ENCODE results near the gene C6orf89.

C6orf89 gene

DNA sequence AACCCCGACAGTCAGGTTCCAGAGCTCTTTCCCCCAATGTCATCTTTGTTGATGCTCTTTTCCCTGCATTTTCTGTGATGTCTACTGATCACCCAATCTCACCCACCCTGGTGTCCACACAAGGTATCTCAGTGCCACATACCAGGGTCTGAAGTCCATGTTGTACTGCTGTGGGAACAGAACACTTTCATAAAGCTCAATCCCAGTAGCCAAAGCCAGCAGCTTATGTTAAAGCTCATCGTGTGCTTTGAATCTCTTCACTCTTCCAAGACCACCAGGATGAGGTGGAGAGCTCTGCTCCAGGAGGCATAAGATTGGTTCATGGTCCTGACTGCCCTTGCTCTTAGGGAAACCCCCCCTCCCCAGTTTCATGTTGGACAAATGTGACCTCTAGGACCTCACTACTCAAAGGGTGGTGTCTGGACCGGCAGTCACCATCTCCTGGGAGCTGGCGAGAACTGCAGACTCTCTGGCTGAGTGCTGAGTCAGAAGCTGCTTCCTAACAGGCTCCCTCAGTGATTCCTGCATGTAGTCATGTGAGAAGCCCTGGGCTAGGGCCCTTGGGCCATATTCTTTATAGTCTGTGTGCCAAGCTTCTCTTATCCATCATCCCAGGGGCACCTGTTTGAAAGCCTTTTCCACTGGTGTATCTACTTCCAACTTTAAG lies 33.1 kb upstream of the C6orf89 start:
- DNase-seq (ENCODE audit: low read depth), result peak; percentile 80

DNA sequence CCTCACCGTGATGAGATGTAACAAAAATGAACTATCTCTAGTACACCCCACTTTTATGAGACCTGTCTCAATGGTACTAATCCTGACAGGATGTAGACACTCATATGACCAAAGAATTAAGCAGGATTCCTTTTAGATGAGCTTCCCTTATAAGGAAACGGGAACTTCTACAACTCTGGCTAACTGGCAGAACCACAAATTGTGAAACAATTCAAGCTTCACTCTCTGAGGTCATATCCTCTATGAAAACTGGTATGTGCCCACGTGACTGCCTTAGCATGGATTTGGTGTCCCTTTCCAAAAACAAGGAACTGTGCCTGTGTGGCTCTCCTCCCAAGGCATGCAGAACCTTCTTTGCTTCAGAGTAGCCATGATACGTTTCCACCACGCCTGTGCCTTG lies 32.4 kb upstream of the C6orf89 start:
- DNase-seq (ENCODE audit: low read depth), result peak; percentile 85

DNA sequence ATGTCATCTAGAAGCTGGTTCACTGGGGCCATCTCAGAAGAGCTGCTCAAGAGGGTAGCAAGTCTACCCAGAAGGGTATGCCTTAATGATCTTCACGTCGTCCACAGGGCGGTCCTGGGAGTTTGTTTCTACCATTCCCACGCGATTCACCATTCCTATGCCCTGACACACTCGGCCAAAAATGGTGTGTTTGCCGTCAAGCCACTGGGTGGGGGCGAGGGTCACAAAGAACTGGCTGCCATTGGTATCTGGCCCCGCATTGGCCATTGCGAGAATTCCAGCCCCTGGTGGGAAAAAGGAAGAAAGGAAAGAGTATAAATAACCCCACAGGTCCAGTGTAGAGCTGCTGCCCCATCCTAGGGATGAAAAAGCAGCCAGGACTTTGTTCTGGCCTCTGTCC lies 30.0 kb upstream of the C6orf89 start:
- DNase-seq (ENCODE audit: low read depth), result no peak

DNA sequence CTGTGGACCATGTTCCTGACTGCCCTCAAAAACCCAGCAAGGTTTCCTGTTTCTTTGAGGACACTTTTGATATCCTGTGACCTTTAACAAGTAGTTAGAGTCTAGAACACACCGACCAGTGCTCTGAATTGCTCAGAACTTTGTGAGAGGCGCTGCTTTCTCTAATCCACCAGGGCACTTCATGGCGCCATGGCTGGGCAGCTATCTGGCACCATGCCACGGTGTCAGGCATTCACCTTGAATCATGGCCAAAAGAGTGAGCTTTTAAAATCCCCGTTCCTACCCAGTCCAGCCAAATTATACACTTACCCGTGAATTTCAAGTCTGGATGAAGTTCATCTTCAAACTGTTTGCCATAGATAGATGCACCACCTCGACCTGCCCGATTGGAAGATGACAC lies 29.5 kb upstream of the C6orf89 start:
- no peak for DNase-seq (ENCODE audit: low read depth)

DNA sequence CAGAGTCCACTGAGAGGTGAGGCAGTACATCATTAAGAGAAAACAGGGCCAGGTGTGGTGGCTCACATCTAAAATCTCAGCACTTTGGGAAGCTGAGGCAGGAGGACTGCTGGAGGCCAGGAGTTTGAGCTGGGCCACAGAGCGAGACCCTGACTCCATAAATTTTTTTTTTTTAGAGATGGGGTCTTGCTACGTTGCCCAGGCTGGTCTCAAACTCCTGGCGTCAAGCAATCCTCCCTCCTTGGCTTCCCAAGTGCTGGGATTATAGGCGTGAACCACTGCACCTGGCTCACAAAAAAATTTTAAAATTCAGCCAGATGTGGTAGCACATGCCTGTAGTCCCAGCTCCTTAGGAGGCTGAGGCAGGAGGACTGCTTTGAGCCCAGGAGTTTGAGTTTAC lies 28.4 kb upstream of the C6orf89 start:
- DNase-seq (ENCODE audit: low read depth), result no peak

DNA sequence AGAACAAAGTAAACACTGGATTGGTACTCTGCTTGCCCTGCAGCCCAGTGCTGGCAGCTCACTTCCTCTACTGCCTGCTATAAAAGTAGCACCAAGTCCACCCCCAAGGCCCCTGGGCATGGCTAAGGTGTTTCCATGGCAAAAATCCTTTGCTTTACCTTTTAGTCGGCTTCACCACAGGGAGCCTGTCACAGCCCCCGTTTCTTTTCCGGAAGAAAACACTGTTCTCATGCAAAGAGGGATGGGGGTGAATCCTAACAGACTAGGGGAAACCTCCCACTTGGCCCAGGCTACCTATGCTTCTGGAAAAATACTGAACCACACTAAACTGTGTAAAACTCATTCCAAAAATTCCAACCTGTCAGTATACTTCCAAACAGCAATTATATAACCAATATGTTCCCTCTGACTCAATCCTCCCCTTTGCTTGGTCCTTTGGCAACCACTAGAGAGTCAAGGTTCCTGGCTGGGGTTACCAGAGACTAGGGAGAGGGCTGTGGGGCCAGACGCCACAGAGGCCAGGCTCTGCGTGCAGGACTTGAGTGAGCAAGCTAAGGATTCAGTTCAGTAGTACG lies 27.3 kb upstream of the C6orf89 start:
- DNase-seq (ENCODE audit: low read depth), result no peak

DNA sequence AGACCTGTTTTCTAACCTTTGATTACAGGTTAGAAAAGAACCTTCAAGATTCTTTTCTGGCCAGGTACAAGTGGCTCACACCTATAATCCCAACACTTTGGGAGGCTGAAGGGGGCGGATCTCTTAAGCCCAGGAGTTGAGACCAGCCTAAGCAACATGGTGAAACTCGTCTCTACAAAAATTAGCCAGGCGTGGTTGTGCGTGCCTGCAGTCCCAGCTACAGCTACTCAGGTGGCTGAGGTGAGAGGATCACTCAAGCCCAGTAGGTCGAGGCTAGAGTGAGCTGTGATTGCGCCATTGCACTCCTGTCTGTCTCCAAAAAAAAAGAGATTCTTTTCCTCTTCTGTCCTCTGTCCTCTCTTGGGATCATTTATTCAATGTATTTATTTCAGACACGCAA lies 25.6 kb upstream of the C6orf89 start:
- DNase-seq (ENCODE audit: low read depth), result no peak

DNA sequence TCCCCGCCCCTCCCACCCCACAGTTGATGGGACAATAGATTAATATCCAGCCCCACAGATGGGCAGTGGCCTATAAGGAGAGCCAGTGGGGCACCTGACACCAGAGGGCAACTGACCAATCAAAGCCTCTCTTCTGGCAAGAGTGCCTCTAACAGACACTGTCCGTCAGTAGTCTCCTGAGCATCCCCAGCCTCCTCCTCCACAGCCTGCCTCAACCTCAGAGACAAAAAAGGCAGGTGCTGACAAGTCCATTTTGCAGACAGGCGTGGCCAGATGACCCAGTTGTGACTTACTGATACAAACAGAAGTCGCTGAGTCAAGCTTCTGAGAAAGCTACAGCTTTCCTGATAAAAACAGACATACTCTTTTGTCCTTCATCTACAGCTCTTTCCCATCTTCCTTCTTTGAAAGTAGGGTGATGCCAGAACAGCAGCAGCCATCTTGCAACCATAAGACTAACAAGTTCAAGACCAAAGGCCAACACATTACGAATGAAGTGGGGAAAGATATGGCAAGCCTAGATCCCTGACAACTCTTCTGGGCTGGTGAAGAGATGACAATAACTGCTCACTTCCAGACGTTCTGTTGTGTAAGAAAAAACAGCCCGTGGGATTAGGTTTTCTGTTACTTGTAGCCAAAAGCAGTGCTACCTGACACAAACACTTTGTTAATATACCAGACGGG lies 23.4 kb upstream of the C6orf89 start:
- DNase-seq (ENCODE audit: low read depth), result no peak

DNA sequence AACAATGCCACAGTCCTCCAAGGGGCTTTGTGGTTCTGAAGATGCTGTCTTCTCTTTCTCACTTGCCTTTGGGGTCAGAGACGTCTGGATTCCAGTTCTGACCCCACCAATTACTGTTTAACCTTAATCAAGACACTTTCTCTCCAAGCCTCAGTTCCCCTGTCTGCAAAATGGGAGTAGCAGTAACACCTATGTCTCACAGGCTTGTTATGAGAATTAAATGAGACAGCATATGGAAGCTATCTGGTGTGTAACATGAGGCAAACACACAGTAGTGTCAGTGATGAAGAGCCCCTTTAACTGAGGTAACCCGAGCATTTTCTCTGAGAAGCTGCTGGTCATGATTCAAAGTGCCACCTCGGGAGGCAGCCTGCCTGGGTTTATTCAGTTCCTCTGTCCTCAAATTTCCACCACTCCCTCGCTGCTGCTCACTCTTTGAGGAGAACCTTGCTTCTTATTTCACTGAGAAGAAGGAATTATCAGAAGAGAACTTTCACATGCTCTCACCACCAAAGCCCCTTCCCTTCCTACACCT lies 22.8 kb upstream of the C6orf89 start:
- no peak for DNase-seq (ENCODE audit: low read depth)

DNA sequence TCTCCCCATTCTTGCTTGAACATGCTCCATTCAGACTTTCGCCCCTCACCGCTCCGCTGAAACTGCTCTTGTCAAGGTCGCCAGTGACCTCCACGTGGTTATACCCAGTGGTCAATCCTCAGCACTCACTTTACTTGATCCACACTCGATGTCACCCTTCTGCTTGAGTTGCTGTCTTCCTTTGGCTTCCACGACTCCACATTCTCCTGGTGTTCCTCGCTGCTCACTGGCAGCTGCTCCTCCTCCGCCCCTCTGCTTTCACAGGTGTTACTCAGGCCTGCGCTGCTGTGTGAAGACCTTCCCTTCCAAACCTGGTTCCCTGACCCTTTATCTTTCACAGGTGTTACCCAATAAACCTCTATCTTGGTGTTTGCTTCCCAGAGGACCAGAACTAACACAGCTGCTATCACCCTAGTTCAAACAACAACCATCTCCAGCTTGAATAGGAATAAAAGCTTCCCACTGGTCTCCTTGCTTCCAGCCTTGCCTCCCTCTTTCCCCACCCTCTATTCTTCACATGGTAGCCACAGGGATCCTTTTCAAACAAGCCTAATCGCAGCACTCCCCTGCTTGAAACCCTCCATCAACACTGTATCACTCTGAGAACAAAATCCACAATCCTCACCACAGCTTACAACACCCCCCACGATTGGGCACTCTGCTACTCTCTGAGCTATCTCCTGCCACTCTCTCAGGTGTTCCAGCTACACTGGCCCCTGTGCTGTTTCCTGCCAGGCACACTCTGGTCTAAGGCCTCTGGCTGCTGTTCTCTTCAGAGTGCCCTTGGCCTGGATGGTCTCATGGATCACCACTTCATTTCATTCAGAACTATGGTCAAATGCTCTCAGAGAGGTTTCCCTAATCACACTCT lies 21.8 kb upstream of the C6orf89 start:
- DNase-seq (ENCODE audit: low read depth), result no peak

DNA sequence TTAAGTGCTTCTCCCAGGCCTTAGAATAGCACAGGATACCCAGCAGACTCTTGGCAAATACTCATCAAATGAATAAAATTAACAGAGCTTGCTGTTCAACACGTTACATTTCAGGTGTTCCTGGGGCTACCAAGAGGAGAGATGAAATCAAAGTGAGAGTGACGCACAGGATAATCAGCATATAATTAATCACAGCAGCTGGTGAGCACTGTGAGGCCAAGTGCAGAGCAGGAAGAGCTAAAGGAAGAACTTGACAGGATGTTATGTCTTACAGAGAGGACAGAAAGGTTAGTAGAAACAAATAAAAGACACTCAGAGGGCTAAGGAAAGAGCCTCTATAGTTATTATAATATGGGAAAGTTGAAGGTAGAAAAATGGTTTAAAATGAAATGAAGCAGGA lies 19.9 kb upstream of the C6orf89 start:
- DNase-seq (ENCODE audit: low read depth), result no peak

DNA sequence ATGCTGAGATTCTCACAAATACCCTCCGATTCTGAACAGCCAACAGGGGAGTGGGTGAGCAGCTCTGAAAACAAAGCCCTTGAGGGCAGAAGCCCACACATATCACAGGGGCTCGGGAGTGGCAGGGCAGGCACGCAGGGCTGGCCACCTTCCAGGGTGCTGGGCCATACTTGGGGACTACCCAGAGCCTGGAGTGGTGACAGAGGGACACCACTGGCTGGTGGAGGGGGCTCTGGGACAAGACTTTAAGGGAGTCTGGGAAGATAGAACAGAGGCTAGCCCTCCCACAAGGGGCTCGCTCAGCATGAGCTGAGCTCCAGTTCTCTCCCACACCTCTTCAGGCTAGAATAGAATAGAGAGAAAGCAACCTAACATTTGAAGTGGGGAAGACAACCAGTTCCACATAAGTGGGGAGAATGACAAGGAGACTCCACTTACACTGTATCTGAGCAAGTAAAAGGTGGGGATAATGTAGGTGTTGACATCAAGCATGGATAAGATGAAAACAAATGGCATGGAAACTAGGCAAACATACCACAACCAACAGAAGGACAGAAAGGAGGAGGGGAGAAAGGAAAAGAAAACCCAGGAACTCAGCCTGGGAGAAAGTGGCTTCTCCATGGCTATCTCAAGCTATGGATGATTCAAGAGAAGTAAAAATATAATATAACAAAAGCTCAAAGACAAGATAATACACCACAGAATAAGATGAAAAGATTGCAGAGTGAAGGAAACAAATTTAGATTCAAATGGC lies 18.1 kb upstream of the C6orf89 start:
- DNase-seq (ENCODE audit: low read depth), result no peak

DNA sequence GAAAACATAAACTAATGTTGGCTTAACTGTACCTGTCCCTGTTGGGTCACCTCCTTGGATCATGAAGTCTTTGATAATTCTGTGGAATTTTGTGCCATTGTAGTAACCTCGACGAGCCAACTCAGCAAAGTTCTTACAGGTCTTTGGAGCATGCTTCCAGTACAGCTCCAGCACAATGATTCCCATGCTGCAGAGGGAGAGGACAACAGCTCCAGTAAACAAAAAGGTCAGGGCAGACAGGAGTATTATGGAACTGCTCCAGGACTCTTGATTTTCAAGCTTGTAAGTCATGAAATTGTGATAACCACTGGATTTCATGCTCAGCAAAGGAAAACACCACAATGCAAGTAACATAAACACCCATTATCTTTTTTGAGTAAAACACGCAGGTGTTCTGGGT lies 14.1 kb upstream of the C6orf89 start:
- no peak for DNase-seq (ENCODE audit: low read depth)

DNA sequence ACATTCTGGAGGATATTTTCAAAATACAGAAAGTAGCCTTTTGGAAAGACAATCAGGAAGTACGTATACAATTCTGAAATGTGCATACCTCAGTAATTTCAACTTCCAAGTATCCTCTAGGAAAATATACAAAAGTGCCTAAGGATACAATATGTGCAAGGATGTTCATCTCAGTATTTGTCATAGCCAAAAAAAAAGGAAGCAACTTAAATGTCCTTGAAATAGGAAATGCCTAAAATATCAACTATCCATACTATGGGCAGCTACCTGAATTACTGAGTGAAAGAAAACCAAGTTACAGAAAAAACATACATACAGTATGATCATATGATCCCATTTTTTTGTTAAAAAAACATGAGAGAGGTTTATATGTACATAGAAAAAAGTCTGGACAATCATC lies 12.6 kb upstream of the C6orf89 start:
- no peak for DNase-seq (ENCODE audit: low read depth)

DNA sequence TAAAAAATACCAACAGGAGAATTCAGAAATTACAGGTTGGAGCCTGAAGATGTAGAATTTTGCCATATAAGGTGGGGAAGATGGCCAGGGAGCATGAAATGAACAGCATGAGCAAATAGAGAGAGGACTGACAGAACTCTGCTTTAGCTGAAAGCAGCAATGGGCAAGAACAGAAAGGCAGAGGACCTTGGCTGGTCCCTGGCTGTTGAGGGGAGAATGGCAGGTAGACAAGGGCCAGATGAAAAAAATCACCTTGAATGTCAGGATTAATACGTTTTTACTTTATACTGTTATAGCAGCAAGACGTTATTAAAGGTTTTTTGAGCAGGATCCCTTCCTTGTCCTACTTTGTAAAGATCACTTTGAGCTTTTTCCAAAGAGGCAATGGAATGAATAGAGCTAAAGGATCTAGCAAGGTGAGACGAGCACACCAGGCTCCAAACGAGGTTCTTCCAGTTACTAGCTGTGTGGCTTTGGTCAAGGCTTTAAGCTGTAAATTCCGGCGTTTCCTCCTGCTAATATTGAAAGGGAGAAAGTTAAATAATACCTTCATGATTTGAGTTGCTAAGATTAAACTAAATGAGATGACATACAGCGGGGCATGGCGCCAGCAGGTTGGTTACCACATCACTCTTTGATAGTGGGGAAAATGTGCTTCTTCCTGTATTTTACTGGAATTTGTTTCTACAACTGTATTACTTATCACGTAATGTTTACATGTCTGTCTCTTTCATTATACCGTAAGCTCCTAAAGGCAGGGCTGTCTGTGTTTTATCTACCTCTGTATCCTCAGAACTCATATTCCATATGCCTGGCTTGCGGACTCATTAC lies 11.9 kb upstream of the C6orf89 start:
- DNase-seq (ENCODE audit: low read depth), result no peak

DNA sequence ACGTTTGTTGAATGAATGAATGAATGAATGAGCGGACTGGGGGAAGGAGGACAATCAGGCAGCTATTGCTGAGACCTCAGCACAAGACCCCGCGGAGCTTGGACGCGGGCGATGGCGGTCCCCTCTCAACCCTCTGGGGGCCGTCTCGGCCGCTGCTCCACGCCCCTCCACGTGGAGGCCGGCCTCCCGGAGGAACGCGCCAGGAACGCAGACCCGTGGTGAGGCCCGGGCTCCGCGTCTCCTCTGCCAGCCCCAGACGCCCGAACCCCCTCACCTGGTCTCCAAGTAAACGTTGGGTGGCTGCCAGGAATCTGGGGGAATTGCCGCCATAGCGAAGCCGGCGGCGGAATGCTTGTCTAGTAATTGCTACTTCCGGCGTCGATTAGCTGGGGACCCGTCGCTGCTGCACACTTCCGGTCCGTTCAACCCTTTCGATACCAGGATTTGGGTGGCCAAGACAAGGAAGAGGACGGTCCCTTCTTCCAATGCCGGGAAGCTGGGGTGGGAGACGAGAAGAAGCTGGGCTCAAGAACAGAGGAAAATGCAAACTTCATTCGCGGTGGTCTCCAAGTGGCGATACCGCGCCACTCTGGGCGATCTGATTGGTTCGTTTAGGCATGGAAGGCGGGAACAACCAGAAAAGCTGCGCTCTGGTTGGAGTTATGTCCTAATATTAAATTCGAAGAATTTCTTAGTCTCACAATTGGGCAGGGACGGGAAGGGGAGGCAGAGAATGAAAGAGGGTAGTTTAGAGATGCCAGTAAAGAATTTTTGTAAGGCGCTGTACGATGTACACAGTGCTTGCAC lies 11.1 kb upstream of the C6orf89 start, which contains the start of gene PPIL1:
TSS of gene PPIL1 (minus strand) at position 361 of the 807 bp plus-strand sequence. CDS start at position 330, 31 bp downstream.
- peak; percentile 81 for DNase-seq (ENCODE audit: low read depth)

DNA sequence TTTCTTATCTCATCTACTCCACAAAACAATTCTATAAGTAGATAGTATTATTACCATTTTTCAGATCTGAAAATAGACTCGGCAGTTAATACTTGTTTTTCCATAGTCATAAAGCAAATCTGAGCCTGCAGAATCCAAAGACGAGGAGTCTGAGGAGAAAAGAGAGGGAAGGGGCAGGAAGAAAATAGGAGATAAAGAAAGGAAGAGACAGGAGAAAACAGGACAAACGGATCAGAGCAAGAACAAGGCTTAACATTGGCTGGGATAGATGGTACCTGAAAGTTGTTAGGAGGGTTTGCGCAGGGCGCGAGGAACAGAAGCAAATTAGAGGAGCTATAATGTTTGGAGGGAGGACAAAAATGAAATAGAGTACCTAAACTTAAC lies 10.5 kb upstream of the C6orf89 start:
- no peak for DNase-seq (ENCODE audit: low read depth)

DNA sequence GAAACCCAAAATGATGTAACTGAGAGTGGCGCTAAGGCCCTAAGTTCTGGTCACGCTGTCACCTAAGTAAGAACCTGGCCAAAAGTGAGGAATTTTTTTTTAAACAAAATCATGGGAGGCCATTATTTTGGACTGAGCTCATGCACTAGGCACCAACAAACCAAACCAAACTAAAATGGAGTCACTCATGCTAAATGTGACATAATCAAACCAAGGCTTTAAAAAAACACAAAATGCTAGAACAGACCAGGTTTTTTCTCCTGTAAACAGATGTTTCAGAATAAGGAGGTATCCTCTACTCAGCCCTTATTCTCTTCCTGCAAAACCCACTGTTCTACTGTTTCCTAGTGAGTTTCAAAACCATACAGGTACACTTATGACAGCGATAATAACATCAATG lies 1.1 kb upstream of the C6orf89 start:
- DNase-seq (ENCODE audit: low read depth), result no peak

DNA sequence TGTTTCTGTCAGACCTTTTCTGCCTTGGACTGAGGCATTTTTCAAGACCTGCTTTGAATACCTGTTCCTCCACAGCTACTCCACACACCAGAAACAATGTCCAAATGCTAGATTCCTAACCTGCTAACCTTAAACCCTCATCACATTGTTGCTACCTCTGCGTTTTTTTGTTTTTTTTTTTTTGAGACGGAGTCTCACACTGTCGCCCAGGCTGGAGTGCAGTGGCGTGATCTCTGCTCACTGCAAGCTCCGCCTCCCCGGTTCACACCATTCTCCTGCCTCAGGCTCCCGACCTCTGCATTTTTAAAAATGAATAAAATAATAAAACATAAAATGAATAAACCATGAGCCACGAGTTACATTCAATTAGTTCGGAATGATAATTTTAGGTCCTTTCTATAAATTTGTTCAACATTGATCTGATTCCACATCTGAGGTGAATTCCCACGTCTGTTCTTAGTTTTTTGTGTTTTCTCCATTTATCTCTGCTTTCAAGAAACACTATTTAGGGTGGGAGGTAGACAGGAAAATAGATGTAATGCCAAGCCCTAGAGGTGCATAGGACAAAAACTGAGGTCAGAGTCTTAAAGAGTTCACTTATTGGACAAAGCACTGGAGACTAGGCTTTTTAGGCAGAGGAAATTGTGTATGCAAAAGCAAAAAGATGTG lies 1.3 kb downstream of the C6orf89 start:
- no peak for DNase-seq (ENCODE audit: low read depth)
